Mucosa of stomach (tissue), 1 donor: ENCODE data around the gene TSHR.

Experiments
- H3K27me3 ChIP-seq: one replicate; pipeline ENCODE4 v1.7.0; 2013; ENCODE audit warnings: mild to moderate bottlenecking, low read length; ENCODE audit not compliant: control insufficient read depth, insufficient read depth
- H3K36me3 ChIP-seq: one replicate; pipeline ENCODE4 v1.7.0; 2013; ENCODE audit warnings: low read length; ENCODE audit not compliant: control insufficient read depth, insufficient read depth
- H3K4me1 ChIP-seq: one replicate; pipeline ENCODE4 v1.7.0; 2013; ENCODE audit warnings: mild to moderate bottlenecking, low read length; ENCODE audit not compliant: control insufficient read depth, insufficient read depth
- H3K4me3 ChIP-seq: one replicate; pipeline ENCODE4 v1.7.0; 2013; ENCODE audit warnings: low read length
- H3K9ac ChIP-seq: one replicate; pipeline ENCODE4 v1.7.0; 2013; ENCODE audit warnings: mild to moderate bottlenecking, low read length, moderate library complexity
- H3K9me3 ChIP-seq: one replicate; pipeline ENCODE4 v1.7.0; 2013; ENCODE audit warnings: mild to moderate bottlenecking, low read length, moderate library complexity; ENCODE audit not compliant: control insufficient read depth
- donor health status: Pancreatic carcinoma.

TSHR gene

GRCh38 chr14:81062380-81062779 lies 107.0 kb downstream of the TSHR start:
- Histone ChIP-seq H3K4me1 (no peaks in the 10 kb centered on the region), H3K9ac (no peak overlapping the region), H3K4me3 (no peak overlapping the region), H3K9me3 (no peaks in the 10 kb centered on the region), H3K27me3 (no peaks in the 10 kb centered on the region), H3K36me3 (no peaks in the 10 kb centered on the region)

DNA sequence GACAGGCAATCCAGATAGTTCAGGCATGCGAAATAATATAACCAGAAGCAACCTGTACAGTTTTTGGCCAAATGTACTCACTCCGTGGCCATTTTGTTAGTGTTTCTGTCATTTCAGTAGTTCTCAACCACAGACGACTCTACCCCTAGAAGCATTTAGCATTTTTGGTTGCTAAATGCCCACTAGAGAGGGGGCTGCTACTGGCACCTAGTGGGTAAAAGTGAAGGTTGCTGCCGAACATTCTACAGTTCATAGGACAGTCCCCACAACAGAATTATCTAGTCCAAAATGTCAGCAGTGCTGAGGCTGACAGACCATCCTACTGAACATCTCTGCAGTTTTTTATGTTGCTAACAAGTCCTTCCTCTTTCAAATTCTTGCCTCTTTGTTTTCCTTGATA lies 107.4 kb downstream of the TSHR start:
- no peak overlapping the region for H3K9ac ChIP-seq
- no peaks in the 10 kb centered on the region for H3K36me3 ChIP-seq
- no peak overlapping the region for H3K4me3 ChIP-seq
- H3K9me3 ChIP-seq: no peaks in the 10 kb centered on the region
- no peaks in the 10 kb centered on the region for H3K27me3 ChIP-seq
- H3K4me1 ChIP-seq: no peaks in the 10 kb centered on the region

GRCh38 chr14:81066672-81067071 lies 111.3 kb downstream of the TSHR start:
- no peaks in the 10 kb centered on the region for H3K4me1 ChIP-seq

DNA sequence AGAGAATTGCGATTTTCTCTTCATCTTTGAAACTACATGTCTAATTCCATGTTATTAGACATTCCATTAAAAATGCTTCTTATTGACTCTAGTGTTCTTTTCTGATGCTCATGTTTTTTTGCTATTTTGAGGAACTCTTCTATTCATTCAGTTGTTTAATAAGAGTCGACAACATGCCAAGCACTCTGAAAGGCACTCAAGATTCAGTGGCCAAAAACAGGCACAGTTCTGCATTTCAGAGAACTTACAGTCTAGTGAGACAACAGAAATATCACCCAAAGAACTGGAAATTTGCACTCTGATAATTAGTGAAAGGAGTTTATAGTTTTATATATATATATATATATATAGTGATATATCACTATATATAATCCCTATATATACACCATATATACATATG lies 111.7 kb downstream of the TSHR start:
- H3K9ac ChIP-seq: no peak overlapping the region
- H3K4me3 ChIP-seq: no peak overlapping the region
- no peaks in the 10 kb centered on the region for H3K27me3 ChIP-seq
- no peaks in the 10 kb centered on the region for H3K4me1 ChIP-seq
- no peaks in the 10 kb centered on the region for H3K9me3 ChIP-seq
- no peaks in the 10 kb centered on the region for H3K36me3 ChIP-seq

More at GRCh38 chr14:81066672-81067071, 111.3 kb downstream of the TSHR start:
- no peaks in the 10 kb centered on the region for H3K36me3 ChIP-seq
- H3K9ac ChIP-seq: no peak overlapping the region
- H3K9me3 ChIP-seq: no peaks in the 10 kb centered on the region
- H3K4me3 ChIP-seq: no peak overlapping the region
- H3K27me3 ChIP-seq: no peaks in the 10 kb centered on the region

DNA sequence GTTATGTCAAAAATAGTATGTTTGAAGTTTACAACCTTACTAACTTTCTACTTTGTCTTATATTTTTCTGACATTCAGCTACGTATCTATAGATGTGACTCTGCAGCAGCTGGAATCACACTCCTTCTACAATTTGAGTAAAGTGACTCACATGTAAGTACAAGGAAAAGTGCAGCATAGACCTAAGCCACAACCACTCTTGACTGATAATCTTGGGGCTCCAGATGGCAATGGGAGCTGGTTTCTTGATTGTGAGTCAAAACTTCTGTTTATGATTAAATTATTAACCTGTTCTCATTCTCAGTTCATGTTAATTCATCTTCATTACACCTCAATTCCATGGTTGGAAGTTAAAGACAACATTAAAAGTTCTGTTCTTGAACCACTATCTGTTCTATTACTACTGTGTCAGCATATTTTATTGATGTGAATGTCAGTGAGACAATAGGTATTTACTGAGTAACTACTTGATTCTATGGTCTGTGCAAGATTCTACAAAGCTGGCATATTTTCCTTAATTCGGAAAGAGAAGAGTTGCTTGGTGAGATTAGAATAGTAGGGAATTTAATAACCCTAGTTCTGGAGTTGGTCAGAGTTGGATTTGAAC lies 112.9 kb downstream of the TSHR start:
- Histone ChIP-seq H3K36me3 (no peaks in the 10 kb centered on the region), H3K27me3 (no peaks in the 10 kb centered on the region), H3K4me3 (no peak overlapping the region), H3K9me3 (no peaks in the 10 kb centered on the region), H3K4me1 (no peaks in the 10 kb centered on the region), H3K9ac (no peak overlapping the region)

DNA sequence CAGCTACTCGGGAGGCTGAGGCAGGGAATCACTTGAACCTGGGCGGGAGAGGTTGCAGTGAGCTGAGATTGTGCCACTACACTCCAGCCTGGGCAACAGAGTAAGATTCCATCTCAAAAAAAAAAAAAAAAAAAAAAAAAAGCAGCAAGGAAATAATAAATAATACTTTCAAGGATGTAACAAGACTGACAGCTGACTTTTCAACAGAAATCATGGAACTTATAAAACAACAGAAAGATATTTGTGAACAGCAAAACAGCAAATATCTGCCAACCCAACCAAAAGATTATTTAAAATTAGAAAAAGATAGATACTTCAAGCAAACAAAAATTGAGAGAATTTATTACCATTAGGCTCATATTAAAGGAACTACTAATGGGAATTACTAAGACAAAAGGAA lies 115.1 kb downstream of the TSHR start:
- Histone ChIP-seq H3K36me3 (no peaks in the 10 kb centered on the region), H3K4me1 (no peaks in the 10 kb centered on the region), H3K9ac (no peak overlapping the region), H3K9me3 (no peaks in the 10 kb centered on the region), H3K27me3 (no peaks in the 10 kb centered on the region), H3K4me3 (no peak overlapping the region)

- no peaks in the 10 kb centered on the region for H3K4me1 ChIP-seq
- no peaks in the 10 kb centered on the region for H3K36me3 ChIP-seq
- H3K4me3 ChIP-seq: no peak overlapping the region
- H3K9ac ChIP-seq: no peak overlapping the region
- H3K9me3 ChIP-seq: no peaks in the 10 kb centered on the region
- no peaks in the 10 kb centered on the region for H3K27me3 ChIP-seq
Observed at GRCh38 chr14:81085596-81085995, 130.2 kb downstream of the TSHR start.

- no peaks in the 10 kb centered on the region for H3K9me3 ChIP-seq
- H3K36me3 ChIP-seq: no peaks in the 10 kb centered on the region
- no peak overlapping the region for H3K9ac ChIP-seq
- H3K4me1 ChIP-seq: no peaks in the 10 kb centered on the region
- no peak overlapping the region for H3K4me3 ChIP-seq
- no peaks in the 10 kb centered on the region for H3K27me3 ChIP-seq
Observed at GRCh38 chr14:81087230-81087629, 131.8 kb downstream of the TSHR start.

DNA sequence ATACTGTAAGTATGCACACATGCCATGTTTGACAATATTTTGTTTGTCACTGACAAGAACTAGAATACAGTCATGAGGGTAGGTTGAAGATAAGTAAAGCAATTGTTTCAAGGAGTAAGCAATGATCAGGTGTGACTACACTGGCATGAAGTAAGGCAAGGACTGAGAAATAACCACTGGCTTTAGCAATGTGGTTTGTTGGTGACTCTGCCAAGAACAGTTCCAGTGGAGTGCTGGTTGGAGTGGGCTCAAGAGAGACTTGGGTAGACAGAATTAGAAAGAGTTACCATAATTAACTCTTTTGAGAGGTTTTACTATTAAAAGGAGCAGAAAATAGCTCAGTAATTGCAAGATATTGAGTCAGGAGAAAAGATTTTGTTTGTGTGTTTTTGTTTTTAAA lies 135.7 kb downstream of the TSHR start:
- Histone ChIP-seq H3K4me1 (no peaks in the 10 kb centered on the region), H3K9me3 (no peaks in the 10 kb centered on the region), H3K27me3 (no peaks in the 10 kb centered on the region), H3K9ac (no peak overlapping the region), H3K36me3 (no peaks in the 10 kb centered on the region), H3K4me3 (no peak overlapping the region)

- Histone ChIP-seq H3K9me3 (no peaks in the 10 kb centered on the region), H3K4me1 (no peaks in the 10 kb centered on the region), H3K27me3 (no peaks in the 10 kb centered on the region), H3K4me3 (no peak overlapping the region), H3K9ac (no peak overlapping the region), H3K36me3 (no peaks in the 10 kb centered on the region)
Observed at GRCh38 chr14:81091660-81092059, 136.2 kb downstream of the TSHR start.

GRCh38 chr14:81093651-81094050 lies 138.2 kb downstream of the TSHR start:
- Histone ChIP-seq H3K9ac (no peak overlapping the region), H3K27me3 (no peaks in the 10 kb centered on the region), H3K36me3 (no peaks in the 10 kb centered on the region), H3K9me3 (no peaks in the 10 kb centered on the region), H3K4me1 (no peaks in the 10 kb centered on the region), H3K4me3 (no peak overlapping the region)

DNA sequence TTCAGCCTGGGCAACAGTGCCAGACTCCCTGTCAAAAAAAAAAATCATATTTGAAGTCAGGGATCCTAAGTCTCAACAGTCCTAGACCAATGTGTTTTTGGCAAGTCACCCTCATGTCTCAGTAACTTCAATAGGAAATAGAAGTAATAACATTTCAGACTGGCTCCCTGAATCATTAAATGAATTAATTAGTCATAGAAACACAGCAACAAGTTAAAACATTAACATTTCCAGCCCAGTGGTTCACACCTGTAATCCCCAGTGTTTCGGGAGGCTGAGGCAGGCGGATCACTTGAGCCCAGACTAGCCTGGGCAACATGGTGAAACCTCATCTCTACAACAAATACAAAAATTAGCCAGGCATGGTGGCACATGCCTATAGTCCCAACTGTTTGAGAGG lies 140.1 kb downstream of the TSHR start:
- no peak overlapping the region for H3K9ac ChIP-seq
- H3K4me1 ChIP-seq: no peaks in the 10 kb centered on the region
- H3K9me3 ChIP-seq: no peaks in the 10 kb centered on the region
- no peaks in the 10 kb centered on the region for H3K27me3 ChIP-seq
- no peak overlapping the region for H3K4me3 ChIP-seq
- no peaks in the 10 kb centered on the region for H3K36me3 ChIP-seq

GRCh38 chr14:81096656-81097055 lies 141.2 kb downstream of the TSHR start:
- H3K9ac ChIP-seq: no peak overlapping the region
- H3K27me3 ChIP-seq: no peaks in the 10 kb centered on the region
- H3K4me1 ChIP-seq: no peaks in the 10 kb centered on the region
- H3K9me3 ChIP-seq: no peaks in the 10 kb centered on the region
- no peak overlapping the region for H3K4me3 ChIP-seq
- no peaks in the 10 kb centered on the region for H3K36me3 ChIP-seq
